H1 (cell line): ENCODE data around the gene KLHL30. TPM values are rescaled to one million over a fixed set of nuclear protein-coding genes. Genes with fewer than 3 reads are reported as not detected.

Experiments used
- BRCA1 ChIP-seq: IDR thresholded peaks from 2 replicates; pipeline ENCODE4 v1.6.1; 2012; ENCODE audit warnings: low read depth, low read length, improper control_type of control experiment
- GTF2F1 ChIP-seq: IDR thresholded peaks from 2 replicates; pipeline ENCODE4 v1.6.1; 2012; ENCODE audit warnings: low read depth, low read length, improper control_type of control experiment, borderline replicate concordance
- MAFK ChIP-seq: IDR thresholded peaks from 2 replicates; pipeline ENCODE4 v1.6.1; 2012; ENCODE audit warnings: low read depth, mild to moderate bottlenecking, improper control_type of control experiment, low read length
- PHF8 ChIP-seq: fragments of 200-600 bp; sonication (generic); conservative IDR thresholded peaks from 2 replicates; pipeline ENCODE4 v1.7.1; 2012; ENCODE audit warnings: low read depth, mild to moderate bottlenecking, inconsistent platforms, low read length, moderate library complexity
- POLR2A ChIP-seq, 2 experiments: IDR thresholded peaks; 1 replicate in 1 of 2; 2 replicates in 1 of 2; pipeline ENCODE4 v1.6.1; 2011; ENCODE audit warnings: low read depth in 2 of 2, low read length in 2 of 2, mild to moderate bottlenecking in 2 of 2; ENCODE audit errors: control extremely low read depth in 1 of 2
- RAD21 ChIP-seq, 2 experiments: IDR thresholded peaks in 1 of 2; conservative IDR thresholded peaks in 1 of 2; 2 replicates each; pipeline ENCODE4 v1.6.1; 2011; ENCODE audit warnings: low read depth in 2 of 2, low read length in 2 of 2, improper control_type of control experiment in 1 of 2, inconsistent platforms in 1 of 2, mild to moderate bottlenecking in 1 of 2, moderate library complexity in 1 of 2
- TAF1 ChIP-seq: IDR thresholded peaks from 2 replicates; pipeline ENCODE4 v1.6.1; 2011; ENCODE audit warnings: mild to moderate bottlenecking, low read depth, low read length
- polyA plus RNA-seq, 7 experiments: library from polyadenylated mRNA; depleted of rRNA in 3 of 7; stranded (reverse) in 5 of 7; unstranded in 2 of 7; fragments of >200 nt in 5 of 7; fragments of 200-250 nt in 2 of 7; gene quantifications; 1 replicate in 5 of 7; 2 replicates in 1 of 7; 4 replicates in 1 of 7; pipeline versions ENCODE4 v1.2.1 to v1.2.3, GENCODE V29; 2011 to 2013; ENCODE audit warnings: missing spikeins in 2 of 7, mixed read lengths in 2 of 7
- total RNA-seq: library from RNA; stranded (reverse); fragmentation: NEBNext Ultra II Directional; extraction: Animal tissue kit (Norgen Biotek cat#: 25700); gene quantifications from 2 replicates; pipeline ENCODE4 v1.2.1, GENCODE V29; 2021

Gene KLHL30
- total and polyA plus RNA-seq, 2 of the 8 experiments (the other 6 are each of a cell fraction or from before 2014, with no cell fraction given), result not detected

DNA sequence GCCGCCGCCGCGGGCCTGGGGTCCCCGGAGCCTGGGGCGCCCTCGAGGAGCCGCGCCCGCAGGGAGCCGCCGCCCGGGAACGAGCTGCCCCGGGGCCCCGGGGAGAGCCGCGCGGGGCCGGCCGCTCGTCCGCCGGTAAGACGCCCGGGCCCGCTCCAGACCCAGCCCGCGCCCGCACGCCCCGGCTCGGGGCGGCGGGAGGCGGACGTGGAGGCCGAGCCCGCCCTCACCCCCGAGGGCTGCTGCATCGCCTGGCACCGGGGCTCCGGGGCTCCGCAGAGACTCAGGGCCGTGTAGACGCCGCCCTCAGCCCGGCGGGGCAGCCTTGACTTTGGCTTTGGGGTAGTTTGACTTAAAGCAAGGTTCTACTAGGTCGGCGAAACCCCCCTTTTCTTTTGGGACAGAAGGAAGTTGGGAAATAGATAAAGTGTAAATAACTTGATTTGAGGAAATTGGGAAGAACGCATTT is 20.6 kb downstream of the KLHL30 start (continued):
- TF ChIP-seq TAF1 (no peak), BRCA1 (no peak), POLR2A (IDR thresholded peaks at IDR 0.05; ENCODE audit: control extremely low read depth in 1 of 2, low read depth in 2 of 2, low read length in 2 of 2) (no peak), MAFK (no peak), RAD21 (IDR thresholded peaks at IDR 0.05 in 1 of 2, conservative IDR thresholded peaks at IDR 0.05 in 1 of 2; ENCODE audit: low read depth in 2 of 2, low read length in 2 of 2) (no peak), GTF2F1 (no peak), PHF8 (no peak)
